ENCODE data around the gene ARPP21.

The ARPP21 gene

DNA sequence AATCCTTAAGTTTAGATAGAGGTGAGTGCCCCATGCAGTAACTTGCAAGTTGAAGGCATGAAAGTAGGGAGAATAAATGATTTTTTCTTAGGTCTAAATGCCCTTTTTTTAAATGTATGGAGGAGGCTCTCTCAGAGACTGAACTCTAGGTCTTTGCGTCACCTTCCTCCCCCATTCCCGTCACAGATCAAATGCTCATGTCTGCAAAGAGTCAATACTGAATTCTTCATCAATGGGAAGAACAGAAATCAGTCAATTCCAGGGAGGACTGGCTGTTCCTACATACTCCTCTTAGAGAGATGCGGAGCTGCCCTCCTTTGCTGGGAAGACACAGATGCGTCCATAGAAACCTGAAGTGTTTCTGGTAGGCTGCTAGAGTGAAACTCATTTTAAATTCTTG lies 98.2 kb downstream of the ARPP21 start:
- no peak for DNase-seq (ENCODE audit: low spot score)

GRCh38 chr3:35737934-35738706 lies 98.8 kb downstream of the ARPP21 start:
- DNase-seq (ENCODE audit: low spot score): no peak

DNA sequence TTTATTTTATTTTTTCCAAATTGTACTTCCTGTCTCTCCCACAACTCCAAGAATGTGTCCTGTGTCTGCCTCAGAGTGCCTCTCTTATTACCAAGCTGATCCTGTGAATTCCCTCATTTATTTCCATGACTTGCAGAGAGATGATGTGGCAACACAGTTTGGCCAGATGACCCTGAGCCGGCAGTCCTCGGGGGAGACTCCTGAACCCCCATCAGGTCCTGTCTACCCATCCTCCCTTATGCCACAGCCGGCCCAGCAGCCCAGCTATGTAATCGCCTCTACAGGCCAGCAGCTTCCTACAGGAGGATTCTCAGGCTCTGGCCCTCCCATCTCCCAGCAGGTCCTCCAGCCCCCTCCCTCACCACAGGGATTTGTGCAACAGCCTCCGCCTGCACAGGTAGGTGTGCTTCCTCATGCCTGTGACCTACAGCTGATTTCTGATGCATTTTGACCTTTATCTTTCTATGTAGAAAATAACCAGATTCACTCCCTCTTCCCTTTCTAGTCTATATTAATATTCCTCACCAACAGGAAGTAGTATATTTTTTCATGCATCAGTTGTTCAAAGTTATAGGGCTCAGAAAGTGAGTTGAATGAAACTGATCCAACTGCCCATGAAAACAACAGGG lies 100.0 kb downstream of the ARPP21 start:
- DNase-seq (ENCODE audit: low spot score): no peak

GRCh38 chr3:35739964-35740527 lies 100.7 kb downstream of the ARPP21 start:
- no peak for DNase-seq (ENCODE audit: low spot score)

- DNase-seq (ENCODE audit: low spot score): peak; percentile 61
Observed at GRCh38 chr3:35743218-35743617, 103.9 kb downstream of the ARPP21 start.

DNA sequence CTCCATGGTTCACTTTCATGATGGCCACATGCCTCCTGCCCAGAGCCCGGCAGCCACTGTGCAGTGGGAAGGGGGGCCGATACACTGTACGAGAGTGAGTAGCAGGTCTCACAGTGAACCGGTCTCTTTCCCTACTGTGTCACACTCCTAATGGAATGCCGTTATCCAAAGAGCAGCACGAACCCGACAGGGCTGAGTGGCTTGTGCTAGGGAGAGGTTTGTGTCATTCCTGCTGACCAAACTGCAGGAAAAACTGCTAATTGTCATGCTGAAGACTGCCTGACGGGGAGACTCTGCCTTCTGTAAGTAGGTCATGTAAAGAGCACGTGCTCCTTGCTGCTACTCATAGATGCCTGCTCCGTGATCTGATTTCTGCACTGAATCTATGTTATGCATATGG lies 105.1 kb downstream of the ARPP21 start:
- DNase-seq (ENCODE audit: low spot score): peak; percentile 92

- no peak for DNase-seq (ENCODE audit: low spot score)
Observed at GRCh38 chr3:35745351-35745750, 106.0 kb downstream of the ARPP21 start.

DNA sequence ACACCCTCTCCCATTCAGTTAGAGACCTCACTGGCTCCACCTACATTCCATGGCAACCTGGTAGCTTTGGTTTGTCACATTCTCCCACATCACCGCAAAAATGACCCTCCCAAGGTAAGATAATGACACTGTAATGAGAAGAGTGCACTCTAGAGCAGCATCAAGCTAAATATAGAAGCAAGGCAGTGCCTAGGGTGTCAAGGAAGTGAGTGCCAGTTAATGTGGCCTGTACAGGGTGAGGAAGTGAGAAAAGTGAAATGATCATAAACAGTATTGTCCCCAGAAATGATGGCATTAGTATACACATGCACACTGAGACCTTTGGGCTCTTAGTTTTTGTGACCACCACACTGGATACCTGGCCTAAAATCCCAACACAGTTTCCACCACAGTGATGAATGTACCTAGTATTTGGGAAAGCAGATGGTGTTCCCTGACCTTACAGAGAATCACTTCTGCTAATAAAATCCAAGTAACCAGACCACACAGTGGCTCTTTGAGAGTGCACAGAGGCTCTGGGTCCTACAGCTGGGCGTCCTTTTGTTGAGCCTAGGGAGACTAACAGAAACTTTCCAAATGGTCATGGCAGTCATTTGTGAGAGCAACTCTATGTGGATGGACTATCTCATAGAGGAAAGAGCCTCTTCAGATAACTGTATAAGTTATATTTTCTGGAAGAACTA lies 106.6 kb downstream of the ARPP21 start:
- no peak for DNase-seq (ENCODE audit: low spot score)

DNA sequence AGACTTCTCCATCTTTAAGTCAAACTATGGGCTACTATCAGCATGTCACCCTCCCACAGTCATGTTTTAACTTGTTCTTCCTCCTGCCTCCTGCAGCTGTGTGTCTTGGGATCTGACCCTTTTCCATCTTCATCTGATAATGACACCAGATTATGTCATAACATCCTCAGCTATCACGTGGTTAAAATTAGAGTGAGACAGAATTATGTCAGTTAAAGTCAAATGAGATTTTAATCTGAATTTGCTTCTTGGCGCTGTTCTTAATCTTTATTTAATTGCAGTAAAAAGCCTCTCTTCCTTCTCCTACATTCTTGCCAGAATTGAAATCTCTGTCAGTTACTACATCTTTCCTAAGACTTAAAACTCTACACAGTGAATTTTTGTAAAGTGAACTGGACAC lies 107.2 kb downstream of the ARPP21 start:
- DNase-seq (ENCODE audit: low spot score): no peak

DNA sequence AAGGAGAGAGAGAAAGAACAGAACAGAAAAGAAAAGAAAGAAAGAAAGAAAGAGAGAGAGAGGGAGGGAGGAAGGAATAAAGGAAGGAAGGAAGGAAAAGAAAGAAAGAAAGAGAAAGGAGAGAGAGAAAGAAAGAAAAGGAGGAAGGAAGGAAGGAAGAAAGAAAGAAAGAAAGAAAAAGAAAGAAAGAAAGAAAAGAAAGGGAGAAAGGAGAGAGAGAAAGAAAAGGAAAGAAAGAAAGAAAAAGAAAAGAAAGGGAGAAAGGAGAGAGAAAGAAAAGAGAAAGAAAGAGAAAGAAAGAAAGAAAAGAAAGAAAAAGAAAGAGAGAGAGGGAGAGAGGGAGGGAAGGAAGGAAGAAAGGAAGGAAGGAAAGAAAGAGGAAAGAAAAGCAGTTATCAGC lies 108.8 kb downstream of the ARPP21 start:
- DNase-seq (ENCODE audit: low spot score): no peak

- no peak for DNase-seq (ENCODE audit: low spot score)
Observed at GRCh38 chr3:35751207-35751606, 111.9 kb downstream of the ARPP21 start.

DNA sequence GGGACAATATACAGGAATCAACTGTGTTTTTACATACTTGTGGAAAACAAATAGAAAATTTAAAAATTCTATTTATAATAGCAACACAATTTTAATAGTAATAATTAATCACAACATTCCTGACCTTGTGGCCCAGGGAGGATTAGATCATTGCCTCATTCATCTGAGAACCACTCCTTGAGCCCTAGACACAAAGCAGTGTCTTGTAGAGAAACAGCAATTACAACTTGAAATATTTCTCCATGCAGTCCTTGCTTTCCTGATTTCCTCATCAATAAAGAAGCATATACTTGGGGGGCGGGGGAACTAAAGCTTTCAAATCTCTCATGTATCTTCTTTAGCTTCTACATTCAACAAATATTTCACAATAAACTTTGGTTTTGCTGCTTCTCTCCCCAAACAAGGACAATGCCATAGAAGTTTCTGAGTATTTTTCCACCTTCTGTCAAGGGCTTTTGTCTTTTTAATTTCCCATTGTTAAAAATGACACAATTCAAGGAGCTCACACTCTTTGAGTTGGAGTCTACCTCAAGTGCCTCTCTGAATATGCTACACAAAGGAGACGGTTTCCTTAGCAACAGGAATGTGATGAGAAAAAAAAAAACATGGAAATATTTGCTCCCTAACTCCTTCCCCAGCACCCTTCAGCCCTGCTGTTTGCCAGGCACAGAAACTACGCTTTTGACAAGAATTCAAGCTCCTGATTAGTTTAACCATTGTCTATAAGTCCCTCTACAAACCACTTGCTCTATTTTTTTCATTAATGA lies 118.8 kb downstream of the ARPP21 start:
- no peak for DNase-seq (ENCODE audit: low spot score)

GRCh38 chr3:35760146-35760545 lies 120.8 kb downstream of the ARPP21 start:
- peak; percentile 95 for DNase-seq (ENCODE audit: low spot score)

- DNase-seq (ENCODE audit: low spot score): no peak
Observed at GRCh38 chr3:35761311-35761710, 122.0 kb downstream of the ARPP21 start.

GRCh38 chr3:35772381-35773015 lies 133.2 kb downstream of the ARPP21 start:
- no peak for DNase-seq (ENCODE audit: low spot score)

DNA sequence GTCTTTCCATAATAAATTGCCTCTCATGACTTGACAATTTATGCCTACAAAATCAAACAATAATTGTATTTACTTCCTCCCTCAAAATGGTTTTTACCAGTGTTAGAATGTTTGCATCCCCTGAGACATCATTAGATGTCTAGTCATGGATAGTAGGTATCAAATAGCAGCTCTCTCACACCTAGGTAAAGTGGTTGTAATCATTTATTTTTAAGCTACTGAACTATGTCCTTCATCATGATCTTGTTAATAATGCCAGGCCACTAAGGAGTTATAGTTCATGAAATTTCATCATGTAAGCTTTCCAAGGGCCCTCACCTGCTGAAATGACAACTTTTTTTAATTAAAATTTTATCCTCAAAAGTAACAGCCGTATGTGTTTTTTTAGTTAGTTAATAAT lies 134.1 kb downstream of the ARPP21 start:
- DNase-seq (ENCODE audit: low spot score): no peak

GRCh38 chr3:35776346-35776745 lies 137.0 kb downstream of the ARPP21 start:
- DNase-seq (ENCODE audit: low spot score): no peak

GRCh38 chr3:35777065-35777464 lies 137.7 kb downstream of the ARPP21 start:
- DNase-seq (ENCODE audit: low spot score): no peak

DNA sequence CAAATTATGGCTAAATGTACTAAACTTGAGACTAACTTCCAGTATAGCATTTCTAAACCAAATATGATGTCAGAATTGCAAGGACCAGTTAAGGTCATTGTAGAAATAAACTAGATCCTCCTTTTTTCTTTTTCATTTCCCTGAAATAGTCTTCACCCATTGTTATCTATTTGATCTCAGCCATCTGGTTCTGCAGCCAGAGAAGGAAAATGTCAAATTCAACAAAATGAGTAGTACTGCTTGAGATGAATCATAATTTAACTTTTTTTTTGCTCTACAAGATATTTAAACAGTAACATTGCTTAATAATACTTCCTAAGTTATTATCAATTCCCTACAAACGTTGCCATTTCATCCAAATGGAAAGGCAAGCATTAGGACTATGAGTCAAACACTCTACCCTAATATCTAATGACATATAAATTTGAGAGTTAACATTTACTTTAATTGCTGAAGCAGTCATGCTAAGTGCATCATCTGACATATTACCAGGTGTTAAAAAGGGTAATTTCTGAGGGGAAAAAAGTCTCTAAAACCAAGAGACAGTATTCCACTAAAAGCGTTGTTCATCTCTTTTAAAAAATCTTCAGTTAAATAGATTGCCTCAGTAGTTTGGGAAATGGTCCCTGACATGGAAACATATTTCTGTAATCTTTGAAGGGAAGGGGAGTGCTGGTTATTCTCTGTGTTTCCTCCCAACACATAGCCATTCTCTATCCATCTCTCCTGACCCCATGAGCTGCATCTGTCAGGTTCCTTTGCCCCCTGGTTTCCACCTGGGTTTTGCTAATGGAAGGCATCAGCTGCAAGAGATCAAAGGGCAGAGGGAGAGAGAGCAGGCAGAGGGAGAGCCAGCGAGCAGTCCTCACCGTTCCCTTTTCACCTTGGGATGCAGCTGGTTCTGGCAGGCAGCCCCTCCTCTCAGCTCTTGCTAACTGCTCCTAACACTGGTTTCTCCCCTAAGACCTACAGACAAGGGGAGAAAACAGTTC lies 138.5 kb downstream of the ARPP21 start:
- no peak for DNase-seq (ENCODE audit: low spot score)

GRCh38 chr3:35779611-35780010 lies 140.3 kb downstream of the ARPP21 start:
- no peak for DNase-seq (ENCODE audit: low spot score)
